Keratinocyte (primary cell): ENCODE measurements around the gene LEUTX.

Experiments
- EZH2 ChIP-seq: IDR thresholded peaks from one replicate; pipeline ENCODE4 v1.6.1; 2012; ENCODE audit warnings: inconsistent platforms, mild to moderate bottlenecking, low read length, moderate library complexity
- TF ChIP-seq, protein P1 (sequence below), 3 experiments: IDR thresholded peaks in 1 of 3; conservative IDR thresholded peaks in 1 of 3; optimal IDR thresholded peaks in 1 of 3; 2 replicates in 2 of 3; 3 replicates in 1 of 3; pipeline versions ENCODE3 to v1.5.1; 2011; ENCODE audit warnings: low read length in 3 of 3, mild to moderate bottlenecking in 3 of 3, moderate library complexity in 2 of 3, control low read depth in 1 of 3, inconsistent platforms in 1 of 3; ENCODE audit not compliant: insufficient read depth in 2 of 3; ENCODE audit errors: extremely low read depth in 1 of 3

DNA sequence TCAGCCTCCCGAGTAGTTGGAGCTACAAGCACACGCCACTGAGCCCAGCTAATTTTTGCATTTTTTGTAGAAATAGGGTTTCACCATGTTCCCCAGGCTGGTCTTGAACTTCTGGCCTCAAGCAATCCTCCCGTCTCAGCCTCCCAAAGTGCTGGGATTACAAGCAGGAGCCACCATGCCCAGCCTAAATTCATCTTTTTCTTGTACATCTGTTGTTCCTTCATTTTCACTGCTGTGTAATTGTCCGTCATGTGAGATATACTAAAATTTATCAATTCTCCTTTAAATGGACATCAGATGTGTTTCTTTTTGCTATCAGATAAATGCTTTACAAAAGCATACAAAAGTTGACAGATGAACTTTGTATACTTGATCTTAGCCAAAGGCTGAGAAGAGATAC is 32.4 kb downstream of the LEUTX start:
- TF ChIP-seq, protein P1, sequence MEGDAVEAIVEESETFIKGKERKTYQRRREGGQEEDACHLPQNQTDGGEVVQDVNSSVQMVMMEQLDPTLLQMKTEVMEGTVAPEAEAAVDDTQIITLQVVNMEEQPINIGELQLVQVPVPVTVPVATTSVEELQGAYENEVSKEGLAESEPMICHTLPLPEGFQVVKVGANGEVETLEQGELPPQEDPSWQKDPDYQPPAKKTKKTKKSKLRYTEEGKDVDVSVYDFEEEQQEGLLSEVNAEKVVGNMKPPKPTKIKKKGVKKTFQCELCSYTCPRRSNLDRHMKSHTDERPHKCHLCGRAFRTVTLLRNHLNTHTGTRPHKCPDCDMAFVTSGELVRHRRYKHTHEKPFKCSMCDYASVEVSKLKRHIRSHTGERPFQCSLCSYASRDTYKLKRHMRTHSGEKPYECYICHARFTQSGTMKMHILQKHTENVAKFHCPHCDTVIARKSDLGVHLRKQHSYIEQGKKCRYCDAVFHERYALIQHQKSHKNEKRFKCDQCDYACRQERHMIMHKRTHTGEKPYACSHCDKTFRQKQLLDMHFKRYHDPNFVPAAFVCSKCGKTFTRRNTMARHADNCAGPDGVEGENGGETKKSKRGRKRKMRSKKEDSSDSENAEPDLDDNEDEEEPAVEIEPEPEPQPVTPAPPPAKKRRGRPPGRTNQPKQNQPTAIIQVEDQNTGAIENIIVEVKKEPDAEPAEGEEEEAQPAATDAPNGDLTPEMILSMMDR (optimal IDR thresholded peaks at IDR 0.05 in 1 of 3, IDR thresholded peaks at IDR 0.05 in 1 of 3, conservative IDR thresholded peaks at IDR 0.05 in 1 of 3; ENCODE audit: extremely low read depth in 1 of 3, insufficient read depth in 2 of 3, low read length in 3 of 3) = no peak
- TF ChIP-seq EZH2 = no peak
